ENCODE data around the gene ANKRD40. TPM values are rescaled to one million over a fixed set of nuclear protein-coding genes. Genes with fewer than 3 reads are reported as not detected.

ANKRD40 gene
- total and polyA plus RNA-seq, 2 donors (not counting 1 experiment from before 2014, with no cell fraction given) = 13.7 to 35.3 TPM

- TF ChIP-seq EZH2 (IDR thresholded peaks at IDR 0.05; ENCODE audit: borderline replicate concordance, insufficient read depth, low read depth, low read length, poor library complexity, severe bottlenecking) = no peak
- TF ChIP-seq CTCF (IDR thresholded peaks at IDR 0.05) = no peak
- ChIA-PET POLR2A (no interaction called here), CTCF (no interaction called here)
- H4K20me1 ChIP-seq (ENCODE audit: control insufficient read depth, insufficient read depth, low read length, poor library complexity, severe bottlenecking) = no peaks in the 10 kb centered on the region
- H3K9me3 ChIP-seq (ENCODE audit: control extremely low read depth in 1 of 3, control insufficient read depth in 2 of 3, insufficient read depth in 1 of 3, low read length in 2 of 3) = no peaks in the 10 kb centered on the region
- ATAC-seq (ENCODE audit: low read depth) (no peak), DNase-seq (no peak)
- no peak overlapping the region for H3K27ac Mint-ChIP-seq
- no peaks in the 10 kb centered on the region for H3K4me1 Mint-ChIP-seq
- peaks cover 13% of the 10 kb centered on the region for H3K27me3 Mint-ChIP-seq
- H3K27me3 ChIP-seq (replicated peaks in 1 of 4; ENCODE audit: control extremely low read depth in 1 of 4, control insufficient read depth in 3 of 4, insufficient read depth in 4 of 4, low read length in 3 of 4) = no peaks in the 10 kb centered on the region
- 96% methylated on average over 14 of the region's 14 CpGs for WGBS (ENCODE audit: insufficient coverage)
- intact Hi-C loops (cut with micrococcal nuclease) = no loop called here
- H3K9ac ChIP-seq (ENCODE audit: low read length) = no peak overlapping the region
- no peaks in the 10 kb centered on the region for H3K9me3 Mint-ChIP-seq (ENCODE audit: insufficient read depth)
- no peaks in the 10 kb centered on the region for H3K4me1 ChIP-seq (ENCODE audit: control insufficient read depth in 2 of 2, insufficient read depth in 2 of 2, low read length in 2 of 2)
- no peak overlapping the region for H3K4me2 ChIP-seq (replicated peaks; ENCODE audit: low read depth, low read length, poor library complexity, severe bottlenecking)
- H3K79me2 ChIP-seq (ENCODE audit: control insufficient read depth, insufficient read depth, low read length) = no peaks in the 10 kb centered on the region
- no peaks in the 10 kb centered on the region for H3K36me3 ChIP-seq (replicated peaks in 1 of 2; ENCODE audit: control extremely low read depth in 1 of 2, control insufficient read depth in 1 of 2, extremely low read depth in 1 of 2, insufficient read depth in 2 of 2, low read length in 1 of 2)
- no peak overlapping the region for H2AFZ ChIP-seq (ENCODE audit: insufficient read depth, low read depth, low read length, poor library complexity, severe bottlenecking)
- no peak overlapping the region for H3K4me3 Mint-ChIP-seq
- H3K4me3 ChIP-seq (ENCODE audit: control extremely low read depth in 1 of 5, extremely low read depth in 1 of 5, insufficient read depth in 1 of 5, low read depth in 2 of 5, low read length in 4 of 5) = no peak overlapping the region
- no peak overlapping the region for H3K27ac ChIP-seq (ENCODE audit: low read length in 2 of 2)
Observed at GRCh38 chr17:50667259-50668024, 40.3 kb downstream of the ANKRD40 start.

- no peak overlapping the region for H3K4me3 Mint-ChIP-seq
- TF ChIP-seq EZH2 (IDR thresholded peaks at IDR 0.05; ENCODE audit: borderline replicate concordance, insufficient read depth, low read depth, low read length, poor library complexity, severe bottlenecking) (no peak), CTCF (IDR thresholded peaks at IDR 0.05) (no peak)
- no peaks in the 10 kb centered on the region for H3K36me3 ChIP-seq (replicated peaks in 1 of 2; ENCODE audit: control extremely low read depth in 1 of 2, control insufficient read depth in 1 of 2, extremely low read depth in 1 of 2, insufficient read depth in 2 of 2, low read length in 1 of 2)
- intact Hi-C loops (cut with micrococcal nuclease) = no loop called here
- H4K20me1 ChIP-seq (ENCODE audit: control insufficient read depth, insufficient read depth, low read length, poor library complexity, severe bottlenecking) = no peaks in the 10 kb centered on the region
- DNase-seq (no peak), ATAC-seq (ENCODE audit: low read depth) (no peak)
- no peaks in the 10 kb centered on the region for H3K4me1 ChIP-seq (ENCODE audit: control insufficient read depth in 2 of 2, insufficient read depth in 2 of 2, low read length in 2 of 2)
- H2AFZ ChIP-seq (ENCODE audit: insufficient read depth, low read depth, low read length, poor library complexity, severe bottlenecking) = no peak overlapping the region
- no peak overlapping the region for H3K9ac ChIP-seq (ENCODE audit: low read length)
- 100% methylated on average over 5 of the region's 8 CpGs for WGBS (ENCODE audit: insufficient coverage)
- H3K4me3 ChIP-seq (ENCODE audit: control extremely low read depth in 1 of 5, extremely low read depth in 1 of 5, insufficient read depth in 1 of 5, low read depth in 2 of 5, low read length in 4 of 5) = no peak overlapping the region
- no peak overlapping the region for H3K27ac Mint-ChIP-seq
- no peaks in the 10 kb centered on the region for H3K27me3 ChIP-seq (replicated peaks in 1 of 4; ENCODE audit: control extremely low read depth in 1 of 4, control insufficient read depth in 3 of 4, insufficient read depth in 4 of 4, low read length in 3 of 4)
- H3K9me3 ChIP-seq (ENCODE audit: control extremely low read depth in 1 of 3, control insufficient read depth in 2 of 3, insufficient read depth in 1 of 3, low read length in 2 of 3) = no peaks in the 10 kb centered on the region
- CTCF ChIA-PET = no interaction called here
- POLR2A ChIA-PET = no interaction called here
- H3K4me2 ChIP-seq (replicated peaks; ENCODE audit: low read depth, low read length, poor library complexity, severe bottlenecking) = no peak overlapping the region
- peaks cover 18% of the 10 kb centered on the region for H3K27me3 Mint-ChIP-seq
- H3K27ac ChIP-seq (ENCODE audit: low read length in 2 of 2) = no peak overlapping the region
- no peaks in the 10 kb centered on the region for H3K4me1 Mint-ChIP-seq
- H3K79me2 ChIP-seq (ENCODE audit: control insufficient read depth, insufficient read depth, low read length) = no peaks in the 10 kb centered on the region
- no peaks in the 10 kb centered on the region for H3K9me3 Mint-ChIP-seq (ENCODE audit: insufficient read depth)
Observed at GRCh38 chr17:50666316-50666715, 41.4 kb downstream of the ANKRD40 start.

Data from B cell (primary cell).